GM18502 (cell line): Measurements from ENCODE around the gene SRSF4.
A peak's percentile ranks its signal among the peaks of the same experiment; 100 is the strongest.

Source experiments
- ATAC-seq: cut with Tn5 transposase; IDR thresholded peaks from one replicate; pipeline ENCODE4 v1.9.1; 2021; ENCODE audit warnings: mild to moderate bottlenecking; ENCODE audit not compliant: unreplicated experiment, poor library complexity

Gene SRSF4

DNA sequence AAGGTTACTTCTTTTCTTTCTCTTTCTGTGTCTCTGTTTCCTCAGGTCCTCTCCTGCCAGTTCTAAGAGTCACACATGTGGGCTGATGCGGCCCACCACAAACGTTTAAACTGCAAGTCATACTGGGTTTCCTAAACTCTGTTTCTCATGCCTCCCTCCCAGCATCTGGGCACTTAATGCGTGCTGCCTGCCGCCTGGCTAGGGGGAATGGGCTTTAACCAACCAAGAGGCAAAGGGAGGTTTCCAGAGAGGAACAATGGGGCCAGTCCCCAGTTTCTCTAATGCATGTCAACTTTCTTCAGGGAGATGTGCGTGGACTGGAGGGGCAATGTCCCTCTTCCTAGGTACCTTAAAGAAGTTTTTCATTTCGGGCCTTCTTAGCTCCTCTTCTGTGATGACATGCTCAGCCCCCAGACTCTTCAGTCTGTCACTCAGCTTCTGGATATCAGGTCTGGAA lies 19.9 kb upstream of the SRSF4 start:
- no peak for ATAC-seq

- no peak for ATAC-seq
Measured at GRCh38 chr1:29200906-29201594, 19.4 kb upstream of the SRSF4 start.

GRCh38 chr1:29197993-29198392 lies 16.3 kb upstream of the SRSF4 start:
- ATAC-seq = no peak

DNA sequence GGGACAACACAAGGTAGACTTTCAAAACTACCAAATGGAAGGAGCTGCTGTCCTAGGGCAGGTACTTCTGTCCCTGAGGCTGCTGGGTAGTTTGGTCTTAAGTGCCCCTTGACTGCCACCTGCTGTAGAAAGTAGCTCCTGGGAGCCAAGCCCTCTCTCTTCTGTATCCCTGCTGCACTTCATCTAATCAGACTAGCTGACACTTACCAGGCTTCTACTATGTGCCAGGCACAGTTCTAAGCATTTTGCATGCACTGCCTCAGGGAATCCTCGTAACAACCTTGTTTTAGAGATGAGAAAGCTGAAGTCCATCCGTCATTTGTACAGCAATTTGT lies 15.9 kb upstream of the SRSF4 start:
- no peak for ATAC-seq

DNA sequence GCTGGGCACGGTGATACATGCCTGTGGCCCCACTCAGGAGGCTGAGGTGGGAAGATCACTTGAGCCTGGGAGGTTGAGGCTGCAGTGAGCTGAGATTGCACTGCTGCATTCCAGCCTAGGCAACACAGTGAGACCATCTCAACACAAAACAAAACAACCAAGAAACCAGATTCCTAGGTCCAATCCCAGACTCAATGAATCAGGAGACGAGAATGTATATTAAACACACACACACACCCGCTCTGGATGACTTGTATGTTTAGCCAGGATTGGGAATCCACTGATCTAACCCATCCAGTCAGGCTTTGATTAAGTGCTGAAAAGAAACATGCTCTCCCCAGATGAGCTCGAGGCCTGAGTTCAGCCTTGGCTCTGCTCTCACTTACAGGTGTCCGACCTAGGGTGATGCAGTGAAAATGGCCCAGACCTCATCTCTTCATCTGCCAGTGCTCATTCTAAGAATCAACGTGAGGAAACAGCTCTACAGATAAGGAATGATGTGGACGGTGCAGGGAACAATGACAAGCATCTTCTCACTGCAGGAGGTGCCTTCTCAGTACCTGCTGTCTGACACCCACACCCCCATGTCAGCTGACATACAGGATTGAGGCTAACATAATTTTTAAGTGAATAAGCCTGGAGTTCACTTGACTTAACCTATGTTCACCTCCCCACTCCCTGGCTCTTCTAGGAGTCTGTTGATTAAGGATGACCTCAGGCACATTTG lies 15.3 kb upstream of the SRSF4 start:
- ATAC-seq = no peak

- no peak for ATAC-seq
Measured at GRCh38 chr1:29195881-29196291, 14.2 kb upstream of the SRSF4 start.

- no peak for ATAC-seq
Measured at GRCh38 chr1:29193879-29194455, 12.3 kb upstream of the SRSF4 start.

DNA sequence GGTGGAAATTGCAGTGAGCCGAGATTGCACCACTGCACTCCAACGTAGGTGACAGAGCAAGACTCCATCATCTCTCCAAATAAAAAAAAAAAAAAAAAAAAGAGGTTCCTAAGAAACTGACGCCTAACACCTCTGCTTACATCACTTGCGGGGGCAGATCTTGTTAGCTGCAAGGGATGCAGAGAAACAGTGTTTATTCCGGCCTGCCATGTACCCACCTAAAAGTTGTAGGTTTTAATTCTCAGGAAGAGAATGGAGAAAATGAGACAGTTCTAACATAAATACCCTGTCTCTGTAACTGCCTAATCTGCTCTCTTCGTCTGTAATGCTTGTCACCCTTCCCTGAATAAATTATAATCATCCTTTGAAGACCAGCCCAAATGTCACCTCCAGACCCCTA lies 9.0 kb upstream of the SRSF4 start:
- no peak for ATAC-seq

DNA sequence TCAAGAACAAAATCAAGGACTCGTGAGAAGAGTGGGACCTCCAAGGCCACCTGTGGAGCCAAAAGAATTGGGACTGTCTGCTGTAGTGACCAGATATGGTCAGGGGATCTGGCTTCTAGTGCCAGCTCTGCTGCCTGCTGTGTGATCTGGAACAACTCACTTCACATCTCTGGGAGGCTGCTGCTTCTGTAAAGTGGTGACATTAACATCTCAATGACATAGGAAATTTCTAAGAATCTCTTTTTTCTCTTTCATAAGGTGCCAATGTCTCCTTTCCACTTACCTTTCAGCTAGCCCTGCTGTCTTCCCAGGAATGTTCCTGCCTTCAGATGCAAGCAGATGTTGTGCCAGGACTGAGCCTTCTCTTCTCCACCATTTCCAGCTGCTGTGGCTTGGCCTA lies 5.0 kb upstream of the SRSF4 start:
- ATAC-seq = no peak

- ATAC-seq = no peak
Measured at GRCh38 chr1:29186252-29186651, 4.6 kb upstream of the SRSF4 start.

GRCh38 chr1:29183287-29183686 lies 1.6 kb upstream of the SRSF4 start:
- ATAC-seq = no peak

- peak; percentile 4 for ATAC-seq
Measured at GRCh38 chr1:29180497-29181412, 945 bp downstream of the SRSF4 start.

DNA sequence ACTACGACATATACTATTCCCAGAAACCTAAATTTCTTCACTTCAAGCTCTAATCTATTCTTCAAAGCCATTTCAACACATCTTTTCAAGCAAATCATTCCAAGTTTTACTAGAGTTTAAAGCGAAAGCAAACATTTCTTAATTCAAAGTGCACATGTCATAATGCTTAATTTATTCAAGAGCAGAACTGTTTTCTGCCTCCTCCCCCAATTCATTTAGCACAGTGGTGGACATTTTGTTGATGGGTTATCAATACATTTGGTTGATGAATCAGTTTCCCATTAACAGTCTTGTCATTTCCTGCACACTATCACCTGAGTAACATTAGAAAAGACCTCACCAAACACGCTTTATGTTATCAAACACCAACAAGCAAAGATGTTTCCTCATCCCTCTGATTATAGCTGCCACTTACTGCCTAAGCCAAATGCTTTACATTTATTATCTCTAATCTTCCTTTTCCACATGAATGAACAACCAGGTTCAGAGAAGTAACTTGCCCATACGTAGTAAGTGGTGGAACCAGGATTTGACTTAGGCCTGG lies 2.0 kb downstream of the SRSF4 start:
- ATAC-seq = no peak

DNA sequence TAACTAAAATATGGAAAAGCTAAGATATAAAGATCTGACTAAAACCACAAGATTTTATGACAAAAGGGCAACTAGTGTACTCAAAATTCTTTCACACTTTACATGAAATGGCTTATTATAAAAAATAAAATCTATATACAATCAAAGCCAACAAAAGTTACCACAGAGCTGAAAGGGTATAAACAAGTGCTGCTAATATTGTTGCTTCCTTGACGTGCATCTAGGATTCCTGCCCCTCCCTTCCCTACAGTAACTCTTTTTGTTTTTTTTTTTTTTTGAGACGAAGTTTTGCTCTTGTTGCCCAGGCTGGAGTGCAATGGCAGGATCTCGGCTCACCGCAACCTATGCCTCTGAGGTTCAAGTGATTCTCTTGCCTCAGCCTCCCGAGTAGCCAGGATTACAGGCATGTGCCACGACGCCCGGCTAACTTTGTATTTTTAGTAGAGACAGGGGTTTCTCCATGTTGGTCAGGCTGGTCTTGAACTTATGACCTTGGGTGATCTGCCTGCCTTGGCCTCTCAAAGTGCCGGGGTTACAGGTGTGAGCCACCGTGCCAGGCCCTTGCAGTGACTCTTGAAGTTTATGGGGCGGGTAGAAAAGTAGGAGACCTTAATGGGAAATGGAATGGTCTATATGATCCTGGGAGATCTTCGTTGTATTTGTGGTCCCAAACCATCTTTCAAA lies 4.5 kb downstream of the SRSF4 start:
- ATAC-seq = no peak

GRCh38 chr1:29176576-29176975 lies 5.1 kb downstream of the SRSF4 start:
- ATAC-seq = no peak

DNA sequence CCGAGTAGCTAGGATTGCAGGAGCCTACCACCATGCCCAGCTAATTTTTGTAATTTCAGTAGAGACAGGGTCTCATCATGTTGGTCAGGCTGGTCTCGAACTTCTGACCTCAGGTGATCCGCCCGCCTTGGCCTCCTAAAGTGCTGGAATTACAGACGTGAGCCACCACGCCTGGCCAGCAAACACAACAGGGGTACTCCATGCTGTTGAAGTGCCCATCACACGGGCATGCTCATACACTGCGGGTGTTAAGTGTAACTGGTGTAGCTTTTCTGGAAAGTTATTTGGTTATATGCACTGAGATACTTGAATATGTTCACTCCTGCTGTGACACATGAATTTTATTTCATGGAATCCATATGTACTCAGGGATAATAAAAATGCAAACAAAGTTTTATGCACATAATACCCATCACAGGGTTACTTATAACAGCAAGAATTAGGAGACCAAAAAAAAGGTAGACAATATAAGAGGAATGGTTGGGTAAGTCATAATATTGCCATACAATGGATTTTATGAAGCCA lies 9.2 kb downstream of the SRSF4 start:
- ATAC-seq = no peak

- no peak for ATAC-seq
Measured at GRCh38 chr1:29171521-29171920, 10.2 kb downstream of the SRSF4 start.

DNA sequence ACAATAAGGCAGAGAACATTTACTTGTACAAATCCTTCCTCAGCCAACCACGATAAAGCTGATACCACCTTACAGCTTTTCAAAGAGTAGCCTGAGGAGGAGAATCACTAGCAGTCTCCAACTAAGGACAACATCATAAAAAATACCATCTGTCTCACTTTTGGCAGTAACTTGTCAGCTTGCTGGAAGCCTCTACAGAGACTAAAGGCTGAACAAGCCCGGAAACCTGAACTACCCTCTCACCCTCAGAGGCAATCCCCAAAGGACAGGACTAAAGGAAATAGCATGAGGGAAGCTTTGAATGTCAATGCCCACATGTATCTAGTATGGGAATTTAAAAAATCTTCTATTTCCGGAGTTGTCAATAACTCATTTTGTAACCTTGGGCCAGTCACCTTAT lies 10.6 kb downstream of the SRSF4 start:
- no peak for ATAC-seq

DNA sequence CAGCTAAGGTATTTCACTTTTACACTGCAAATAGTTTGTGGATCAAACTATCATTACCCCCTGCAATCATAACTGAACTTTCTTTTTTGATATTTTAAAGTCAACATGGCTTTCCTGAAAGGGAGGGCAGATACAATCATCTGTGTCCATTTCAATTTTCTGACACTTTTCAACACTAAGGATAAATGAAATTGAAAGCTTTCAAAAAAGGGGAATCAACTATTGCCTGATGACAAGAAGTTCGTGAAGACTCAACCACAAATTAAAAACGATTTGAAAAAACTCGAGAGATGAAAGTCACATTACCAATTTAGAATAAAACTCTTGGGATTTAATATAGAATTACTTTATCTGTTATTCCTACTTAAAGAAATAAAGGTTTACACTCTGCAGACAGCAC lies 11.7 kb downstream of the SRSF4 start:
- no peak for ATAC-seq

GRCh38 chr1:29167904-29168303 lies 13.8 kb downstream of the SRSF4 start:
- no peak for ATAC-seq
